Midbrain (tissue), 1 donor: Measurements from ENCODE around the gene PHF20.
"Not testable (repeated sequence)": the region's sequence is repeated elsewhere in the genome, so short reads cannot be mapped to it uniquely, and the experiment has no call there.

Experiments used
- DNase-seq: peaks from one replicate; lab custom pipeline; 2025; lab: John Stamatoyannopoulos, UW

Gene PHF20

DNA sequence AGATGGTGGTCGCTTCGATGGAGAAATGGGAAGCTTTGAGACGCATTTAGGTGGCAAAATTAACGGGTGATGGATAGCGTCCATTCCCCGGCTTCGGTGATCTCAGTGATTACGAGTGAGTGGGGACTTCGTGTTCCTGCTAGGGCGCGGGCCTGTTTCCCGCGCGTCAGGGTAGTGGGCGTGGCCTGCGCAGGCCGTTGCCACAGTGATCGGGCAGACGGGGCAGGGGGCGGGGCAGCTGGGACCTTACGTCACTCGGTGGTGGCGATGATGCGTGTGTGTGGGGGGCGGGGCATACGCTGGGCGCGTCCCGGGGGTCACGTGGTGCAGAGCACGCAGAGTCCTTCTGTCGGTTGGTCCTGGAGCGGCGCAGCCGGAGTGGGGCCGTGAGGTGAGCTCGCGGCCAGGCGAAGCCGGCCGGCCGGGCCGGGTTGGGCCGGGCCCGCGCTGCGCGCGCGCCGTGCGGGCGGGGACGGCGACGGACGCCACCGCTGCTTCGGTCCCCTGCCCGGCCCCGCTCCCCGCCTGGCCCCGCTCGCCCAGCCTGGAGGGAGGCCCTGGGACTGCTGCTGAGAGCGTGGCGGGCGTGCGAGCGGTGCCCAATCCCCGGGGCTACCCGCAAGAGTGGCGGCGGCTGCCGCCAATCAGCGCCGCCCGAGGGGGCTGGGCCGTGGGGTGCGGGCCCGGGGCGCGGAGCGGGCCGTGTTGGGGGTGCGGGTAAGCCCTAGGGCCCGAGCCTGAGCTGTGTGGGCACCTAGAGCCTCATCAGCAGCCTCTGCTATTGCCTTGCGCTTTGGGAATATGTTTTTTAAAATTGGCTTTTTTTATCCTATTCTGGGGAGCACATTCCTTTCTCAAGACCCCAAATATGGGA lies at the start of gene PHF20:
Gene PHF20 (plus strand): TSS at position 327 of the 874 bp plus-strand sequence. CDS start 29,508 bp downstream, outside the sequence.
- DNase-seq, result peak; percentile 98

DNA sequence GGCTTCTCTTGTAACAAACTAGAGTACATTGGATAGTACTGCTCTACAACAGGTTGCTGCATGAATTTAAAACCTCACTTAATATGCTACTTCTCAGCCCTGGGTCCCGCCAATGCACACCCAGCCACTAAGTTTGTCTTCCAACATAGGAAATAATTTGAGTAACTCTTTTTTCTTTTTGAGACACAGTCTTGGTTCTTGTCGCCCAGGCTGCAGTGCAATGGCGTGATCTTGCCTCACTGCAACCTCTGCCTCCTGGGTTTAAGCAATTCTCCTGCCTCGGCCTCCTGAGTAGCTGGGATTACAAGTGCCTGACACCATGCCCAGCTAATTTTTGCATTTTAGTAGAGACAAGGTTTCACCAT lies 48.6 kb upstream of the PHF20 start:
- DNase-seq, result not testable (repeated sequence)

DNA sequence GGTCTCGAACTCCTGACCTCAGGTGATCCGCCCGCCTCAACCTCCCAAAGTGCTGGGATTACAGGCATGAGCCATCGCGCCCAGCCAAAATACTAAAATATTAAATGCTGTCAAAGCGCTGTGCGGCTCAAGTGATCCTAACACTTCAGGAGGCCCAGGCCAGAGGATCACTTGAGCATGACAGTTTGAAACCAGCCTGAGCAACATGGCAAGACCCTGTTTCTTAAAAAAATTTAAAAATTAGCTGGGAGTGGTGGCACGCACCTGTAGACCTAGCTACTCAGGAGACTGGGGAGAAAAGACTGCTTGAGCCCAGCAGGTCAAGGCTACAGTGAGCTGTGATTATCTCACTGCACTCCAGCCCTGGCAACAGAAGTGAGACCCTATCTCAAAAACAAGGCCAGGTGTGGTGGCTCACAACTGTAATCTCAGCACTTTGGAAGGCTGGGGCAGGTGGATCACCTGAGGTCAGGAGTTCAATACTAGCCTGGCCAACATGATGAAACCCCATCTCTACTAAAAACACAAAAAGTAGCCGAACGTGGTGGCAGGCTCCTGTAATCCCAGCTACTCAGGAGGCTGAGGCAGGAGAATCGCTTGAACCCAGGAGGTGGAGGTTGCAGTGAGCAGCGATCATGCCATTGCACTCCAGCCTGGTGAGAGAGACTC lies 48.0 kb upstream of the PHF20 start:
- DNase-seq, result not testable (repeated sequence)

DNA sequence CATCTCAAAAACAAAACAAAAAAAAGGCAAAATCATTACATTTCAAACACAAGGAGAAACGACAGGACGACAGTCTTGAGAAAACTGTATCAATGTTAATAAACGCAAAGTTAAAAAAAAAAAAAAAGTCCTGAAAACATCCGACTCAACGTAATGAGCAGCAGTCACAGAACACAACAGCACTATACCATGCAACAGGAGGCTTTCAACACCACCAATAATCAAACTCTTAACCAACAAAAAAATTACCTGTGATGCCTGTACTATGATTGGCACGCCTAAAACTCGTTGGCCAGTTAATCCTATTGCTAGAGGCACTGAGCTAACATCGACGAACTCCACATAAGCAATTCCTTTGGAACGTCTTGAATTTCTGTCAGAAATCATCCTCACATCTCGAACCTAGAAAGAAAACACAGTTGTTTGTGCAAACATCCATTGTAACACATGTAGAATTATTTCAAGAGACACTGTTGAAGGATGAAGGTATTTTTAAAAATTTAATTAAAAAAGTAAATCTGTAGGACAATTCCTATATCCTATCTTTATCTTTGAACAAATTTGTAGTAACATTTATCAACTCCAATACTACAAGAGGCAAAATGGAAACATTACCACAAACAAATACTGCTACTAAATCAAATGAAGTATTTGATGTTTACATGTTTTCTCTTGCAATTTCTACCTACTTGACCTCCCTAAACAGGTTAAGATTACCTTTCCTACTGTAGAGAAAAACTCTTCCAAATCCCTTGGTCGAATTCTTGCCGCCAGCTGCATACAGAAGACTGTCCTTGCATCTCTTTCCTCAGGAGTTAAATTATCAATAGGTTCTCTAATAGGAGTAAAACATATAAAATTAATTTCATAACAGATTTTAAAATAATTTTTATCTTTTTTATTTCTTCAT lies 47.2 kb upstream of the PHF20 start:
- DNase-seq, result no peak

DNA sequence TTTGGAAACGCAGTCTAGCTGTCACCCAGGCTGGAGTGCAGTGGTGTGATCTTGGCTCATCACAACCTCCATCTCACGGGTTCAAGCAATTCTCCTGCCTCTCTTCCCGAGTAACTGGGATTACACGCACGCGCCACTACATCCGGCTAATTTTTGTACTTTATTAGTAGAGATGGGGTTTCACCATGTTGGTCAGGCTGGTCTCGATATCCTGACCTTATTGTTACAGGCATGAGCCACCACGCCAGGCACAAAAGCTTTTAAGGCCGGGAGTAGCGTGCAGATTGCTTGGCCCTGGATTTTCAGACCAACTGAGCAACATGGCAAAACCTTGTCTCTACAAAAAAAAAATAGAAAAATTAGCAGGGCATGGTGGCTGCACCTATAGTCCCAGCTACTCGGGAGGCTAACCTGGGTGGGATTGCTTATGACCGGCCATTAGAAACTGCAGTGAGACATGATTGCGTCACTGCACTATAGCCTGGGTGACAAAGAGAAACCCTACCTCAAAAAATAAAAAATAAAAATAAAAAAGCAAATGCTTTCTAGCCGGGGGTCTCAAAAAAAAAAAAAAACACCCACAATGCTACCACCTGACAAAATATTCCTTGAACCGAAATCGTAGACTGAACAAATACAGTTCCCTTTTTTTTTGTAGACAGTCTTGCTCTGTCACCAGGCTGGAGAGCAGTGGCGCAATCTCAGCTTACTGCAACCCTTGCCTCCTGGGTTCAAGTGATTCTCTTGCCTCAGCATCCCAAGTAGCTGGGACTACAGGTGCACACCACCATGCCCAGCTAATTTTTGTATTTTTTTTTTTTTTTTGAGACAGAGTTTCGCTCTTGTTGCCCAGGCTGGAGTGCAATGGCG lies 44.7 kb upstream of the PHF20 start:
- DNase-seq, result no peak

DNA sequence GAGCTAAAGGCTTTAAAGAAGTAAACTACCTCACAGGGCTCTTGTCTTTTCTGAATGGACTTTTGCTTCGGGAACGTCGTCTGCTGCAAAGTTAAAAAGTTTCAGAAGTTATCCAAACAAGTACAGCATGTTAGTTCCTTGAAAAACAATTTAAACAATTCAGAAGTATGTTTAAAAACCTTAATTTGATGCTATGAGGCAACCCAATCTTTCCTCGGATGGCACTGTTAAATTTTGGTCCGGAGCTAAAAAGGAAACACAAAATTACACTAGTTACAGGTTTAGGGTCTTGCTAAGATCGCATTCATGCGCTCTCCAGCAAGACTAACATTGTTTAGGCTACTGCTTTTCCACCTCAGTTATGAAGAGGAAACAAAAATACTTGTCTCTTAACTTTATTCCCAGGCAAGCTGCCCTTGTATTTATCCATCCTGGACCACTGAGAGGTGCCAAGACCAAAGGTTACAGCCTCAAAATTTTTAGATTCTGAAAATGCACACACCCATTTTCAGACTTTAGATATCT lies 42.5 kb upstream of the PHF20 start:
- DNase-seq, result no peak

DNA sequence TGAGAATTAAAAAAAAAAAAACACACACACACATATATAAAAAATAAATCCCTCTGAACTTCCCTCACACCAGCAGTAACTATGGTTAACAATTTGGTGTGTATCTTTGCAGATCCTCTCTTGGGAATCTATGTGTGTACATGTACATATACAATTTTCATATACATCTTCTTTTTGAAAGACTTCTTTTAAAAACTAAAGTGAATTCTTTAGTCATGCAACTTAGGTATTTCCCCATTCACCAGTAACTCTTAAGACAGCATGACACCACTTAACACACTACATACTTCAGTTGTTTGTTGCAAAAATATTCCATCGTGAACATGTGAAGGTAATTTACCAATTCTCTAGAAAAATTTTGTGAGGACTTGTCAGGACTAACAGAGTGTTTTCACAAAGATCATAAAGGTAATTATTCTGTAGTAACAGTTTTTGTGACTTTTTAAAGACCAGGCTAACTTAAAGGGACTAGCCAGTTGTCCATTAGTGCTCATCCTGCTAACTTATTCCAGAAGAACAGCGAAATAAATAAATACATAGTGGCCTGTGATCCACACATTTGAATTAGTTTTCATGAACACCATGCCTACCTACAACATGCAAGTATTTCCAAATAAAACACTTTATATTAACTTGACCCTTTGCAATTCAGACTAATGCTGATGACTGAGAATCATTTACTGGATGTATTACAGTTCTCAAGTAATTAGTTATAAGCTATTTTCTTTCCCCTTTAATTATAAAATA lies 41.8 kb upstream of the PHF20 start:
- no peak for DNase-seq

DNA sequence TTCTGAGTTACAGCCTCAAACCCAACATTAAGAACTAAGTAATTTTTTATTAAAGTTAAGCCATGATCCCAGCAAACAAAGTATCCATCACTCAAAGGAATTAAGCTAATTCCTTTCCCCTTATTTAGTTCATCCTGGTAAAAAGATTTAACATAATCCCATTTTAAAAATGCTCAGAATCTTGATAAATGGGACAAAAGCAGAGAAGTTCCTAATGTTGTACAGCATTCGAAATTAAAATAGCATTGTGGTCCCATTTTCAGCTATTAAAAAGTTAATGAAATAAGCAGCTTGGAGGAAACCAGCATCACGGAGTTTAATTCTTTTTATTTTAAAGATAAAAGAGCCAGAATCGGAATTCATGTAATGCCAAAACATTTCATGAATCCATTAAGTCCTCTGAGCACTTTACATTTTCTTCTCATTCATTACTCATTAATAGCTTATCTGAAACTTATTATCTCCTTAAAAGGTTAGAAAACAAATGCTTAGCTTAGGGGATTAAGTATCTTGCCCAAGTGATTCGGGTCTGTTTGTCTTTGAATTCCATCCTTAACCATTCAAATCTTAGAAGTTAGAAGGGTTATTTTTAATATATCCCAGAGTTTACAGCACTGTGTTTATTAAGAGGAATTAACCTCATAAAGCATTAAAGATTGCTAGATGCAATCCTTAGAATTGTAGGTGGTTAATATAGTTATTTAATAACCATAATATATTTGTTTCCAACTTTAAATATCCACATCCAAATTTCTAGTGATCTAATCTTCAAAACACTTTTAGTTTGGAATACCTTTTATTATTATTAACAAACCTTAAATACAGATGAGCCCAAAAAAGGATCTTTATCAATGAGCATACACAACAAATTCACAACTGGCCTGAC lies 41.0 kb upstream of the PHF20 start:
- DNase-seq, result no peak

DNA sequence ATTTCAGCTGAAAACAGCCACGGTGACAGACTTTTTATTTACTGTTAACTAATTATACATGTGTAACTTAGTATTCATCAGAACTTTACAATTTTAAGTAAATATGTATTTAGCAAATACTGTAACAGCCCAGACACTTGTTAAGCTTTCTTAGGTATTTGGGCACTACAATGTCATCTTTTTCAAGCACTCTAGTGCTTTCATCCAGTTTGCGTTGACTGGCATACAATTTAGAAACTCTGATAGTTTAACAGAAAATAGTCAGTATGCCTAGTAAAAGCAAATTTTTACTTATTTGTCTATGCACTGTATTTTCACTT lies 40.4 kb upstream of the PHF20 start:
- DNase-seq, result no peak

DNA sequence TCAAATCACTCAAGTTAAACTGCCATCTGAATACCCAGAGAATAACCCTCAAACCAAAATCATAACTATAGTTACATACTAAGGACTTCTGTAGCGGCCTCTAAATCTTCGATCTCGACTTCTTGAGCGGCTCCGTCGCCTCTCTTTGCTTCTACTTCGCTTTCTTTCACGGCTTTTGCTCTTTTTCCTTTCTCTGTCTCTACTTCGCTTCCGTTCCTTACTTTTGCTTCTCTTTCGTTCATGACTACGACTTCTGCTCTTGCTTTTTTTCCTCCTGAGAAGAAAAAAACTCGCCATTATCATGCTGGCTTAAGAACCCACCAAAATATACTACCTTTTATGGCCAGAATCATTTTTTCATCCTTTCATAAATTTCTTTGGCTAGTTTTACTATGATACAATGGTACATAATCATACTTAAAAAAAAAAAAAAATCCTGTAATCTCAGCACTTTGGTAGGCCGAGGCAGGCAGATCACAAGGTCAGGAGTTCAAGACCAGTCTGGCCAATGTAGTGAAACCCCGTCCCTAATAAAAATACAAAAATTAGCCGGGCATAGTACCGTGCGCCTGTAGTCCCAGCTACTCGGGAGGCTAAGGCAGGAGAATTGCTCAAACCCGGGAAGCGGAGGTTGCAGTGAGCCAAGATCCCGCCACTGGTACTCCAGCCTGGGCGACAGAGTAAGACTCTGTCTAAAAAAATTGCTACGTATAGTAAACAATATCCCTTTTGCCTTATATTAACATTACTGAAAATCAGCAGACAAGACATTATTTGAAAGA lies 39.8 kb upstream of the PHF20 start:
- DNase-seq, result no peak

DNA sequence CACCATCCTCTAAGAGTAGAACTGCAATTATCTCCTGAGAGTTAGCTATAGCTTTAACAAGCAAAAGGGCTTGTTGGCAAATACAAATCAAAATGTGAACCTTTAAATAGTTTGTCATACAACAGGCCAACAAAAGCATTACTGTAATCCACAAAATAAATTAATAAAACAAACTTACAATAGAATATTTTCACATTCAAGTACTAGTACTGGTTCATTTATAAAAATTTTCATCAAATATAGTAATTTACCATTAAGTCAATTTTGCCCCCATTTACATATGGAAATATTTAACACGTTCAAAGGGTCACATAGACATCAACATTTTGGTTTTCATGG lies 39.2 kb upstream of the PHF20 start:
- no peak for DNase-seq

DNA sequence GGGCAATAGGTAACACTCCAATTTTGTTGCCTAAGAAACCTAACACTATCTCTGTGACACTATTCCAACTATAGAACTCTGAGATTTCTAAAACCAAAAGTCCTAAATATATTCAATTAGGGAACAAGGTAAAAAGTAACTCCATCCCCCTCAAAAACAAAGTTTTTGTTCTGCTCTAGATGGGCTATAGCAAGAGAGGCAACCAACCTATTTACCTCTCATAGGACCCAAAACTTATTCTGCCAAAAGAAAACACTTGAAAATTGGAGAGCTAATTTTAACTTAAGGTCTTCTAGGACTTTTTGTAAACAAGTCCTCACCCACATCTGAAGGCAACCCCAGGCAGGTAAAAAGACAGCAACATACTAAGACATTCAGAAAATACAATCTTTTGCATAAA lies 37.4 kb upstream of the PHF20 start:
- DNase-seq, result no peak

DNA sequence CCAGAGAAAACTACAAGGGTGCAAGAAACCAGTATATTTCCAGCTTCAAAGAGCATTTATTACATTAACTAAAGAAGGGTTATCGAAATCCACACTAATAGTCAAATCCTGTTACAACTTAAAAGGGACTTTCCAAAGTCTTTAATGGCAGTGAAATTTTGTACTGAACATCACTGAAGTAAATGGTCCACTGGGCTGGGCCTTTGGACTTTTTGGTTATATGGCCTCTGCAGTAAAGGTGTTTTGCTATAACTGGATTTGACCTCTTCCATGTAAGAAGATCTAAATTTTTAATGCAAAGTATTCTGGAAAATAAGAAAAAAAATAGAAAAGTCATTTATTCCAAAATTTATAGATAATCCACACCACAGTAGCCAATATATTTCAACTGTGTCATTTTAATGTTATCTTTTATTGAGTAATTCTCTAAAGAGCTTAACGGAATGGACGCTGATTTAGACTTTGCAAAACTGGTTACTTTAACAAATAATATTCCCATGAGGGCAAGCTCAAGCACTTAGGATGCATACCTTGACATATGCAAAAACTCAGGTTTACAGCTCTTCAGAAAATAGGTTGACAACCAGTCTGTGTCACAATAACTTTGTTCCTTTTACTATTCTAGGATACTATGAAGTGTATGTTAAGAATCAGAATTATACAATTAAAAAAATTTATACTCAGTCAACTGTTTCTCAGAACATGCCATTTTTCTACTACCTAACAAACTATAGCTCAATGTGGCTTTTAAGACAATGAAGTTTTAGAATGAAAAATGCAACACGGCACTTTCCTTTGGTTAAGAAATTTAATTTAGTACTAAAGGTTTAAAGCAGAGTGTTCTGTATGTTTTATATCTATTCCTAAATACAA lies 36.8 kb upstream of the PHF20 start:
- no peak for DNase-seq

DNA sequence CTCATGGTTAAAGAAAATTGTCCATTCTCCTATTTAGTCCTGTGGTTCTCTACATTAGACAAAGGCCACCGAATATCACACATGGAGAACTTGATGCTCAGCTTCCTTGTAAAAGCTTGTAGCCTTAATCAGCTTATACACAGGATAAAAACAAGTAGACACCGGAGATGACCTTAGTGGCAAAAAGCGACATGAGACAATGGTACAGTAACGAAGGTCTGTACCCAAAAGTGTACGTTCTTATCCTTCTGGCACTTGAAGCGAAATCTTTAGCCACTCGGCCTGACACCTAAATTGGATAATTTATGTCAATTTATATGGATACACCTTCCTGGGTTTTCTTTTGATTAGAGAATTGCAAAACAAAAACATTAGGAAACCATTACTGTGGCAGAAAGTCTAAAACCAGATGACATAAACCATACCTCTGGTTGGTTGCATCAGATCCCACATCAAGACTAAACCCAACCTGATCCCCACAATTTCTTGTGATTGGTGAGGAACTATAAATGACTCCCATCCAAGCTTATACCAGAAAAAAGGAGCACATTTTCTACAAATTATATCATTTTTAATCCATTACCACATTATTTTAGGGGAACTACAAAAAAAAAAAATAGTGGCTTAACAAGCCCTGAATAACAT lies 35.9 kb upstream of the PHF20 start:
- no peak for DNase-seq

DNA sequence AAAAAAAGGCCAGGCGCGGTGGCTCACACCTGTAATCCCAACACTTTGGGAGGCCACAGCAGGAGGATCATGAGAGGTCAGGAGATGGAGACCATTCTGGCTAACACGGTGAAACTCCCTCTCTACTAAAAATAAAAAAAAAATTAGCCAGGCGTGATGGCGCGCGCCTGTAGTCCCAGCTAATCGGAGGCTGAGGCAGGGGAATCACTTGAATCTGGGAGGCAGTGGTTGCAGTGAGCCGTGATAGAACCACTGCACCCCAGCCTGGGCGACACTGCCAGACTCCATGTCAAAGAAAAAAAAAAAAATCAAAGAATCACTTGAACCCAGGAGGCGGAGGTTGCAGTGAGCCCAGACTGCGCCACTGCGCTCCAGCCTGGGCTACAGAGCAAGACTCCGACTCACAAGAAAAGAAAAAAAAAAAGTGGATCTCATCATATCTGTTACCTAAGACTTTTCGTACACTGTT lies 33.9 kb upstream of the PHF20 start:
- no peak for DNase-seq

DNA sequence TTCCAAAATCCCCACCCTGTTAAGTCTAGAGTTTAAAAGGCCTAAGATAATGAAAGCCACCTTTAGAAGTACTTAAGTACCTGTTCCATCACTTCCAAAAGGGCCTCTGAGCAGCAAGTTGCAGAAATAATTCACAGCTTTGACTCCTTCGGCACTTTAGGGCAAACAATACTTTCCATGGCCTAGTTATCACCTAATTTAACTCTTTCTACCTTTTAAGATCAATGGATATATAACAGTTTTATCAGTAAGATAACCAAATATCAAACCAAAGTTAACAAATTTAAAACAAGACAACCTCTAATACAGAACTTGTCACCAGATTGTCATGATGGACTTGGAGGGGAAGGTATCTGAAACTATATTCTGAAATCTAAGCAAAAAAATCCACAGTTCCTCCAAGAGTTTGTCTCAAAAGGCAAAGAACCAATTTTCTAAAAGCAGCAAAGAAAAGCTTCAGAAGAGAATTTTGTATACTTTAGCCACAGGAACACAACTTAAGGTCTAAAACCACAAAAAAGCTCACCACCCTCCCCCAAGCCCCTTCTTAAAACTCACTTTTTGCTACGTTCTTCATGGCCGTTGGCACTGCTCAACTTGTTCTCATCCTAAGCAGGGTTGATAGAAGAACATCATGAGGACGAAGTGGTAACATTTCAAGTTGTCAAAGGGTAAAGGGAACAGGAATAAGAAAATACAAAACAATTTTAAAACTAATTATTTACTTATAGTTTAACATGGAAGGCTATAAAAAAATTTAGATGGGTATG lies 33.2 kb upstream of the PHF20 start:
- no peak for DNase-seq
